Measurements from ENCODE around the gene COBL. TPM values are rescaled to one million over a fixed set of nuclear protein-coding genes. Genes with fewer than 3 reads are reported as not detected.

COBL gene
- total RNA-seq, 1 experiment from 2014 or later = 0.46 TPM

GRCh38 chr7:51124321-51124720, 192.3 kb downstream of the COBL start:
- DNase-seq (ENCODE audit: low read depth) = no peak

GRCh38 chr7:51123322-51124019, 193.1 kb downstream of the COBL start:
- DNase-seq (ENCODE audit: low read depth) = peak; percentile 99

- no peak for DNase-seq (ENCODE audit: low read depth)
These were observed 194.6 kb downstream of the COBL start for GRCh38 chr7:51121931-51122425.

- DNase-seq (ENCODE audit: low read depth) = no peak
These were observed 195.4 kb downstream of the COBL start for GRCh38 chr7:51121036-51121790.

GRCh38 chr7:51118628-51119027, 198.0 kb downstream of the COBL start:
- no peak for DNase-seq (ENCODE audit: low read depth)

- DNase-seq (ENCODE audit: low read depth) = no peak
These were observed 202.1 kb downstream of the COBL start for GRCh38 chr7:51114501-51114900.

- no peak for DNase-seq (ENCODE audit: low read depth)
These were observed 202.6 kb downstream of the COBL start for GRCh38 chr7:51113962-51114361.

- no peak for DNase-seq (ENCODE audit: low read depth)
These were observed 203.0 kb downstream of the COBL start for GRCh38 chr7:51113560-51113959.

GRCh38 chr7:51111241-51111940, 205.2 kb downstream of the COBL start:
- DNase-seq (ENCODE audit: low read depth) = no peak

- no peak for DNase-seq (ENCODE audit: low read depth)
These were observed 208.5 kb downstream of the COBL start for GRCh38 chr7:51108134-51108533.

GRCh38 chr7:51104278-51104677, 212.3 kb downstream of the COBL start:
- no peak for DNase-seq (ENCODE audit: low read depth)

GRCh38 chr7:51103718-51104117, 212.9 kb downstream of the COBL start:
- DNase-seq (ENCODE audit: low read depth) = no peak

GRCh38 chr7:51102828-51103227, 213.8 kb downstream of the COBL start:
- DNase-seq (ENCODE audit: low read depth) = peak; percentile 92

- DNase-seq (ENCODE audit: low read depth) = no peak
These were observed 215.4 kb downstream of the COBL start for GRCh38 chr7:51101111-51101757.

GRCh38 chr7:51090411-51090810, 226.2 kb downstream of the COBL start:
- peak; percentile 31 for DNase-seq (ENCODE audit: low read depth)

- no peak for DNase-seq (ENCODE audit: low read depth)
These were observed 231.4 kb downstream of the COBL start for GRCh38 chr7:51085034-51085692.

GRCh38 chr7:51084121-51084520, 232.5 kb downstream of the COBL start:
- no peak for DNase-seq (ENCODE audit: low read depth)

GRCh38 chr7:51082940-51083533, 233.6 kb downstream of the COBL start:
- no peak for DNase-seq (ENCODE audit: low read depth)

- DNase-seq (ENCODE audit: low read depth) = no peak
These were observed 234.3 kb downstream of the COBL start for GRCh38 chr7:51082096-51082840.

- no peak for DNase-seq (ENCODE audit: low read depth)
These were observed 235.2 kb downstream of the COBL start for GRCh38 chr7:51081270-51081890.
